Activated CD8-positive, alpha-beta T cell treated with anti-CD3 and anti-CD28 coated beads for 36 hours (primary cell): ENCODE data around the gene GUCY2C. TPM values are rescaled to one million over a fixed set of nuclear protein-coding genes. Genes with fewer than 3 reads are reported as not detected.

ENCODE experiments used
- ATAC-seq: fragments of 200-7000 bp; cut with Tn5 transposase; one replicate; pipeline ENCODE4 v1.10.0; 2021; ENCODE audit warnings: mild to moderate bottlenecking, moderate library complexity
- CTCF ChIA-PET: fragments of 350-600 bp; sonication (Branson Sonifier 250); formaldehyde crosslinking; loops from one replicate; lab custom pipeline; 2021; ENCODE audit warnings: antibody characterized with exemption; lab: Charles Lee
- POLR2A ChIA-PET: fragments of 350-600 bp; sonication (Branson Sonifier 250); formaldehyde crosslinking; loops from one replicate; lab custom pipeline; 2021; ENCODE audit warnings: antibody characterized with exemption; lab: Charles Lee
- DNase-seq: peaks from one replicate; pipeline ENCODE4 v3.0.0-alpha.2; 2020
- H3K27ac Mint-ChIP-seq: one replicate; pipeline ENCODE4 v1.8.0; 2021; ENCODE audit warnings: mild to moderate bottlenecking, mixed read lengths
- H3K27me3 Mint-ChIP-seq: one replicate; pipeline ENCODE4 v1.8.0; 2021; ENCODE audit warnings: mixed read lengths
- H3K36me3 Mint-ChIP-seq: one replicate; pipeline ENCODE4 v1.8.0; 2021; ENCODE audit warnings: low read depth, mixed read lengths
- H3K4me1 Mint-ChIP-seq: one replicate; pipeline ENCODE4 v1.8.0; 2021; ENCODE audit warnings: low read depth, mixed read lengths
- H3K4me3 Mint-ChIP-seq: one replicate; pipeline ENCODE4 v1.8.0; 2021; ENCODE audit warnings: mild to moderate bottlenecking, moderate library complexity, mixed read lengths
- H3K9me3 Mint-ChIP-seq: one replicate; pipeline ENCODE4 v1.8.0; 2021; ENCODE audit warnings: mixed read lengths
- CTCF ChIP-seq: fragments of 200-600 bp; IDR thresholded peaks from one replicate; pipeline ENCODE4 v1.8.0; 2022; ENCODE audit warnings: antibody characterized with exemption, mild to moderate bottlenecking
- intact Hi-C: fragments of 100-400 bp; cut with micrococcal nuclease; formaldehyde crosslinking; loops from one replicate; pipeline ENCODE4 v1.10.0; 2022
- total RNA-seq, 2 experiments: library from RNA; stranded (reverse); gene quantifications; one replicate each; pipeline ENCODE4 v1.2.3, GENCODE V29; 2021

Gene GUCY2C
- total RNA-seq, 2 experiments from 2014 or later: not detected

GRCh38 chr12:14589169-14590004 lies 107.0 kb downstream of the GUCY2C start:
- ATAC-seq (no peak), DNase-seq (no peak)
- TF ChIP-seq CTCF: no peak
- Mint-ChIP-seq H3K27me3 (no peaks in the 10 kb centered on the region), H3K9me3 (no peaks in the 10 kb centered on the region), H3K4me1 (no peaks in the 10 kb centered on the region), H3K4me3 (no peak overlapping the region), H3K27ac (no peak overlapping the region), H3K36me3 (no peaks in the 10 kb centered on the region)
- intact Hi-C loops: no loop called here
- CTCF ChIA-PET: no interaction called here
- POLR2A ChIA-PET: no interaction called here

GRCh38 chr12:14588571-14588970 lies 107.8 kb downstream of the GUCY2C start:
- no peak overlapping the region for H3K27ac Mint-ChIP-seq
- no peaks in the 10 kb centered on the region for H3K27me3 Mint-ChIP-seq
- POLR2A ChIA-PET: no interaction called here
- intact Hi-C loops: no loop called here
- TF ChIP-seq CTCF: no peak
- no peak for ATAC-seq
- DNase-seq: no peak
- CTCF ChIA-PET: no interaction called here
- no peaks in the 10 kb centered on the region for H3K4me1 Mint-ChIP-seq
- H3K4me3 Mint-ChIP-seq: no peak overlapping the region
- no peaks in the 10 kb centered on the region for H3K36me3 Mint-ChIP-seq
- no peaks in the 10 kb centered on the region for H3K9me3 Mint-ChIP-seq

GRCh38 chr12:14578646-14579045 lies 117.8 kb downstream of the GUCY2C start:
- DNase-seq: no peak
- TF ChIP-seq CTCF: no peak
- Mint-ChIP-seq H3K4me3 (no peak overlapping the region), H3K9me3 (no peaks in the 10 kb centered on the region), H3K36me3 (no peaks in the 10 kb centered on the region), H3K27me3 (peaks cover 2% of the 10 kb centered on the region), H3K4me1 (peaks cover 19% of the 10 kb centered on the region), H3K27ac (no peak overlapping the region)
- ChIA-PET POLR2A (no interaction called here), CTCF (no interaction called here)
- intact Hi-C loops: no loop called here
- ATAC-seq: no peak

GRCh38 chr12:14577344-14577743 lies 119.1 kb downstream of the GUCY2C start:
- Mint-ChIP-seq H3K4me3 (no peak overlapping the region), H3K9me3 (no peaks in the 10 kb centered on the region), H3K27ac (no peak overlapping the region), H3K4me1 (peaks cover 19% of the 10 kb centered on the region), H3K36me3 (no peaks in the 10 kb centered on the region), H3K27me3 (peaks cover 2% of the 10 kb centered on the region)
- ATAC-seq: peak; percentile 47
- DNase-seq: no peak
- ChIA-PET CTCF (no interaction called here), POLR2A (no interaction called here)
- TF ChIP-seq CTCF: no peak
- intact Hi-C loops: no loop called here

- ATAC-seq (no peak), DNase-seq (no peak)
- peaks cover 2% of the 10 kb centered on the region for H3K27me3 Mint-ChIP-seq
Observed at GRCh38 chr12:14576896-14577295, 119.5 kb downstream of the GUCY2C start.

More at GRCh38 chr12:14576896-14577295, 119.5 kb downstream of the GUCY2C start:
- H3K4me3 Mint-ChIP-seq: no peak overlapping the region
- no peaks in the 10 kb centered on the region for H3K9me3 Mint-ChIP-seq
- TF ChIP-seq CTCF: no peak
- H3K4me1 Mint-ChIP-seq: peaks cover 19% of the 10 kb centered on the region
- intact Hi-C loops: no loop called here
- H3K36me3 Mint-ChIP-seq: no peaks in the 10 kb centered on the region
- no peak overlapping the region for H3K27ac Mint-ChIP-seq
- POLR2A ChIA-PET: no interaction called here
- CTCF ChIA-PET: no interaction called here
